ENCODE measurements around the gene CLEC7A.

CLEC7A gene

GRCh38 chr12:10101648-10102220, 28.3 kb downstream of the CLEC7A start:
- Histone ChIP-seq H3K4me3 (ENCODE audit: low read depth, low read length) (no peak overlapping the region), H3K4me2 (ENCODE audit: low read length) (no peak overlapping the region), H3K79me2 (no peaks in the 10 kb centered on the region), H3K27me3 (ENCODE audit: control insufficient read depth, insufficient read depth, low read length) (no peaks in the 10 kb centered on the region), H3K36me3 (ENCODE audit: control insufficient read depth, insufficient read depth, low read length) (no peaks in the 10 kb centered on the region), H3K4me1 (no peaks in the 10 kb centered on the region), H3K9ac (no peak overlapping the region), H3K27ac (no peak overlapping the region), H3K9me3 (ENCODE audit: control insufficient read depth, low read length) (no peaks in the 10 kb centered on the region), H2AFZ (no peak overlapping the region)
- TF ChIP-seq CTCF (IDR thresholded peaks at IDR 0.05): no peak

GRCh38 chr12:10101042-10101579, 28.9 kb downstream of the CLEC7A start:
- H3K27me3 ChIP-seq (ENCODE audit: control insufficient read depth, insufficient read depth, low read length): no peaks in the 10 kb centered on the region
- no peak for TF ChIP-seq CTCF (IDR thresholded peaks at IDR 0.05)
- no peak overlapping the region for H3K4me3 ChIP-seq (ENCODE audit: low read depth, low read length)
- no peak overlapping the region for H3K9ac ChIP-seq
- H3K9me3 ChIP-seq (ENCODE audit: control insufficient read depth, low read length): no peaks in the 10 kb centered on the region
- H3K36me3 ChIP-seq (ENCODE audit: control insufficient read depth, insufficient read depth, low read length): no peaks in the 10 kb centered on the region
- peak overlapping the region; percentile 24 for H2AFZ ChIP-seq
- H3K79me2 ChIP-seq: no peaks in the 10 kb centered on the region
- no peak overlapping the region for H3K4me2 ChIP-seq (ENCODE audit: low read length)
- H3K4me1 ChIP-seq: no peaks in the 10 kb centered on the region
- H3K27ac ChIP-seq: no peak overlapping the region

GRCh38 chr12:10098791-10099190, 31.2 kb downstream of the CLEC7A start, which contains the start of gene CLEC1A:
Gene CLEC1A, minus strand, starts transcription at chr12:10098985. Its CDS starts 63 bp downstream, at chr12:10098922.
- H3K4me1 ChIP-seq: no peaks in the 10 kb centered on the region
- no peak within 1 kb of the TSS for H2AFZ ChIP-seq
- H3K9ac ChIP-seq: no peak within 1 kb of the TSS
- H3K4me2 ChIP-seq (ENCODE audit: low read length): no peak within 1 kb of the TSS
- peak within 1 kb of the TSS; percentile 33 for H3K4me3 ChIP-seq (ENCODE audit: low read depth, low read length)
- no peaks in the 10 kb centered on the region for H3K27me3 ChIP-seq (ENCODE audit: control insufficient read depth, insufficient read depth, low read length)
- no peaks in the 10 kb centered on the region for H3K36me3 ChIP-seq (ENCODE audit: control insufficient read depth, insufficient read depth, low read length)
- H3K9me3 ChIP-seq (ENCODE audit: control insufficient read depth, low read length): no peaks in the 10 kb centered on the region
- H3K79me2 ChIP-seq: no peaks in the 10 kb centered on the region
- peak within 1 kb of the TSS; percentile 33 for H3K27ac ChIP-seq
- TF ChIP-seq CTCF (IDR thresholded peaks at IDR 0.05): no peak

GRCh38 chr12:10097521-10097920, 32.5 kb downstream of the CLEC7A start:
- no peaks in the 10 kb centered on the region for H3K9me3 ChIP-seq (ENCODE audit: control insufficient read depth, low read length)
- peak overlapping the region; percentile 30 for H3K4me3 ChIP-seq (ENCODE audit: low read depth, low read length)
- no peaks in the 10 kb centered on the region for H3K27me3 ChIP-seq (ENCODE audit: control insufficient read depth, insufficient read depth, low read length)
- H3K79me2 ChIP-seq: no peaks in the 10 kb centered on the region
- H3K4me2 ChIP-seq (ENCODE audit: low read length): peak overlapping the region; percentile 31
- no peaks in the 10 kb centered on the region for H3K4me1 ChIP-seq
- no peak overlapping the region for H3K9ac ChIP-seq
- peak overlapping the region; percentile 5 for H3K27ac ChIP-seq
- H3K36me3 ChIP-seq (ENCODE audit: control insufficient read depth, insufficient read depth, low read length): no peaks in the 10 kb centered on the region
- no peak for TF ChIP-seq CTCF (IDR thresholded peaks at IDR 0.05)
- no peak overlapping the region for H2AFZ ChIP-seq

- H3K9me3 ChIP-seq (ENCODE audit: control insufficient read depth, low read length): no peaks in the 10 kb centered on the region
- H3K4me1 ChIP-seq: no peaks in the 10 kb centered on the region
- H3K27me3 ChIP-seq (ENCODE audit: control insufficient read depth, insufficient read depth, low read length): no peaks in the 10 kb centered on the region
- H3K79me2 ChIP-seq: no peaks in the 10 kb centered on the region
- peak overlapping the region; percentile 33 for H3K27ac ChIP-seq
- H3K36me3 ChIP-seq (ENCODE audit: control insufficient read depth, insufficient read depth, low read length): no peaks in the 10 kb centered on the region
- no peak overlapping the region for H2AFZ ChIP-seq
- H3K4me3 ChIP-seq (ENCODE audit: low read depth, low read length): peak overlapping the region; percentile 30
- H3K4me2 ChIP-seq (ENCODE audit: low read length): peak overlapping the region; percentile 17
- no peak overlapping the region for H3K9ac ChIP-seq
- TF ChIP-seq CTCF (IDR thresholded peaks at IDR 0.05): no peak
Observed at GRCh38 chr12:10095971-10096370, 34.0 kb downstream of the CLEC7A start.
